Peyer's patch (tissue), 4 donors: Measurements from ENCODE around the gene AMIGO1. TPM values are rescaled to one million over a fixed set of nuclear protein-coding genes. Genes with fewer than 3 reads are reported as not detected.

Experiments used
- DNase-seq, 3 donors: peaks; one replicate each; pipeline ENCODE4 v3.0.0-alpha.2; 2017 to 2019
- H3K27ac ChIP-seq, 4 donors: fragments of 200-600 bp; sonication (generic); one replicate each; pipeline ENCODE4 v1.5.1; 2016 to 2019
- H3K27me3 ChIP-seq, 2 donors: fragments of 200-600 bp; sonication (generic); one replicate each; pipeline ENCODE4 v1.5.1; 2019
- H3K36me3 ChIP-seq, 3 donors: fragments of 200-600 bp; sonication (generic); one replicate each; pipeline ENCODE4 v1.5.1; 2016 to 2019
- H3K4me1 ChIP-seq, 4 donors: fragments of 200-600 bp; sonication (generic); one replicate each; pipeline ENCODE4 v1.5.1; 2016 to 2019
- H3K4me3 ChIP-seq, 4 donors: fragments of 200-600 bp; sonication (generic); 1 replicate in 3 of 4; 2 replicates in 1 of 4; pipeline ENCODE4 v1.5.1; 2016 to 2019; ENCODE audit warnings: mild to moderate bottlenecking in 1 of 4
- H3K9me3 ChIP-seq, 4 donors: fragments of 200-600 bp; sonication (generic); one replicate each; pipeline ENCODE4 v1.5.1; 2016 to 2019; ENCODE audit warnings: mild to moderate bottlenecking in 1 of 4
- POLR2A ChIP-seq, 2 donors: fragments of 450-650 bp; IDR thresholded peaks; one replicate each; pipeline ENCODE4 v1.5.1; 2017; ENCODE audit warnings: antibody characterized with exemption in 2 of 2, mild to moderate bottlenecking in 2 of 2, moderate library complexity in 2 of 2
- total RNA-seq, 4 donors: library from RNA; depleted of rRNA; stranded (reverse); fragments of >200 nt; gene quantifications; one replicate each; pipeline ENCODE4 v1.1.0, GENCODE V29; 2016
- TF ChIP-seq, protein P1 (sequence below), 6 experiments: fragments of 450-650 bp in 4 of 6; fragments of 200-600 bp in 2 of 6; sonication (generic) in 1 of 6; IDR thresholded peaks; one replicate each; pipeline ENCODE4 v1.5.1; 2017 to 2019; ENCODE audit warnings: antibody characterized with exemption in 6 of 6, mild to moderate bottlenecking in 3 of 6, moderate library complexity in 1 of 6

The AMIGO1 gene
- total RNA-seq, 4 donors from 2014 or later: 2.5 to 7.4 (median 5.0) TPM

DNA sequence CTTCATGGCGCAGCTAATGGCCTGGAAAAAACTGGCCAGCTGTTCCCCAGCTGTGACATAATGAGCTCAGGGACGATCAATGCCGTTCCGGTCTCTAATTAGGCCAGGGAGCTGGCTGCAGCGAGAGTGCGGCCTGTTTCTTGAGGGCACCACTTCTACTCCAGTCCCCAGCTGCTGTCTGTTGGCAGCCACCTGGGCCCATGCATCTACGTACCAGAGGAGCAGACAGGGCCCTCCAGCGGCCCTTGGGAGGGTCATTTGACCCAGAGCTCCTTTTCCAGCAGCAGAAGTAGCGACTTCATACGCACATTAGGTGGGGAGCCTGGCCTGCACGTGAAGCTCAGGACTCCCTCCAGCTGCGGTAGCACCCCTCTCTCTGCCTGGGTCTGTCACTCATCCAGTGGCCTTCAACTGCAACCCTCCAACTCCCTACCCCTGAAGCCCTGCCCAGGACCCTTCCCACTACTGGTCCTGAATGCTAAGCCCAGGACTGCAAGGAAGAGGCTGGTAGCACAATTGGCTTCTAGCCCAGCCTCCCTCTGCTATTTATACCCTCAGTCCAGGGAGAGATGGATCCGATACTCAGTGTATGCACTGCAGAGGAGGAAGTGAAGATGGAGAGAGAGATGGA lies 21.0 kb upstream of the AMIGO1 start:
- no peaks in the 10 kb centered on the region for H3K9me3 ChIP-seq
- H3K27me3 ChIP-seq: no peaks in the 10 kb centered on the region
- no peak for DNase-seq
- TF ChIP-seq, protein P1, sequence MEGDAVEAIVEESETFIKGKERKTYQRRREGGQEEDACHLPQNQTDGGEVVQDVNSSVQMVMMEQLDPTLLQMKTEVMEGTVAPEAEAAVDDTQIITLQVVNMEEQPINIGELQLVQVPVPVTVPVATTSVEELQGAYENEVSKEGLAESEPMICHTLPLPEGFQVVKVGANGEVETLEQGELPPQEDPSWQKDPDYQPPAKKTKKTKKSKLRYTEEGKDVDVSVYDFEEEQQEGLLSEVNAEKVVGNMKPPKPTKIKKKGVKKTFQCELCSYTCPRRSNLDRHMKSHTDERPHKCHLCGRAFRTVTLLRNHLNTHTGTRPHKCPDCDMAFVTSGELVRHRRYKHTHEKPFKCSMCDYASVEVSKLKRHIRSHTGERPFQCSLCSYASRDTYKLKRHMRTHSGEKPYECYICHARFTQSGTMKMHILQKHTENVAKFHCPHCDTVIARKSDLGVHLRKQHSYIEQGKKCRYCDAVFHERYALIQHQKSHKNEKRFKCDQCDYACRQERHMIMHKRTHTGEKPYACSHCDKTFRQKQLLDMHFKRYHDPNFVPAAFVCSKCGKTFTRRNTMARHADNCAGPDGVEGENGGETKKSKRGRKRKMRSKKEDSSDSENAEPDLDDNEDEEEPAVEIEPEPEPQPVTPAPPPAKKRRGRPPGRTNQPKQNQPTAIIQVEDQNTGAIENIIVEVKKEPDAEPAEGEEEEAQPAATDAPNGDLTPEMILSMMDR (IDR thresholded peaks at IDR 0.05): no peak
- TF ChIP-seq POLR2A (IDR thresholded peaks at IDR 0.05): no peak
- H3K4me1 ChIP-seq: peaks cover 0 to 10% (median 6%) of the 10 kb centered on the region in 4 donors
- no peaks in the 10 kb centered on the region for H3K36me3 ChIP-seq
- no peak overlapping the region for H3K4me3 ChIP-seq
- H3K27ac ChIP-seq: peak overlapping the region in 1 of 4 donors; percentile 17

GRCh38 chr1:109529881-109530456 lies 20.4 kb upstream of the AMIGO1 start:
- TF ChIP-seq POLR2A (IDR thresholded peaks at IDR 0.05): no peak
- TF ChIP-seq, protein P1 (IDR thresholded peaks at IDR 0.05): no peak
- peak overlapping the region in 1 of 4 donors; percentile 17 for H3K27ac ChIP-seq
- H3K36me3 ChIP-seq: no peaks in the 10 kb centered on the region
- H3K27me3 ChIP-seq: no peaks in the 10 kb centered on the region
- H3K4me1 ChIP-seq: peaks cover 0 to 10% (median 6%) of the 10 kb centered on the region in 4 donors
- no peak overlapping the region for H3K4me3 ChIP-seq
- no peak for DNase-seq
- H3K9me3 ChIP-seq: no peaks in the 10 kb centered on the region

DNA sequence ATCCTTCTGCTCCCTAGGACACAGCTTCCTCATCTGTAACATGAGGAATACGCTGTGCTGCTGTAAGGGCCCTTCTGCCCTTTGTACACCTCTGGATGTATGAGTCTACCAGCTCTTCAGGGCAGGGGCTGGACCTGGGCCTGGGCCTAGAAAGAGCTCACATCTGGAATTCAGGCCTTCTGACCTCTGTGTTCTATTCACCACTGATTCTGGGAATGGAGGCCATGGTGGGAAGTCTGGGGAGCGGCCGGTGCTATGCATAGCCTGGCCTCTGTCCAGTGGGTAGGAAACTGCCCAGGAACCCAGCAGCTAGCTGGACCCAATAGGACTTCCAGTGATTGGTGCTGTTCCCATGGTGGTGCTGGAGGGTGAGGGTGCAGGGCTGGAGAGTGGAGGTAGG lies 19.2 kb upstream of the AMIGO1 start:
- no peak for TF ChIP-seq POLR2A (IDR thresholded peaks at IDR 0.05)
- TF ChIP-seq, protein P1 (IDR thresholded peaks at IDR 0.05): no peak
- H3K27ac ChIP-seq: no peak overlapping the region
- DNase-seq: no peak
- no peaks in the 10 kb centered on the region for H3K36me3 ChIP-seq
- H3K9me3 ChIP-seq: no peaks in the 10 kb centered on the region
- no peaks in the 10 kb centered on the region for H3K27me3 ChIP-seq
- H3K4me1 ChIP-seq: peaks cover 0 to 10% (median 6%) of the 10 kb centered on the region in 4 donors
- H3K4me3 ChIP-seq: no peak overlapping the region

- Histone ChIP-seq H3K4me3 (no peak overlapping the region), H3K4me1 (peaks cover 0 to 10% (median 6%) of the 10 kb centered on the region in 4 donors), H3K36me3 (no peaks in the 10 kb centered on the region), H3K9me3 (no peaks in the 10 kb centered on the region), H3K27ac (no peak overlapping the region), H3K27me3 (no peaks in the 10 kb centered on the region)
- no peak for DNase-seq
- TF ChIP-seq, protein P1 (IDR thresholded peaks at IDR 0.05): no peak
- no peak for TF ChIP-seq POLR2A (IDR thresholded peaks at IDR 0.05)
Measured at GRCh38 chr1:109527846-109528695, 18.5 kb upstream of the AMIGO1 start.

GRCh38 chr1:109527098-109527811 lies 17.7 kb upstream of the AMIGO1 start:
- H3K9me3 ChIP-seq: no peaks in the 10 kb centered on the region
- H3K27me3 ChIP-seq: no peaks in the 10 kb centered on the region
- DNase-seq: no peak
- no peaks in the 10 kb centered on the region for H3K36me3 ChIP-seq
- TF ChIP-seq, protein P1 (IDR thresholded peaks at IDR 0.05): no peak
- TF ChIP-seq POLR2A (IDR thresholded peaks at IDR 0.05): no peak
- H3K4me1 ChIP-seq: peaks cover 0 to 4% (median 1%) of the 10 kb centered on the region in 4 donors
- H3K27ac ChIP-seq: no peak overlapping the region
- no peak overlapping the region for H3K4me3 ChIP-seq
